ENCODE data around the gene ASB7.

DNA sequence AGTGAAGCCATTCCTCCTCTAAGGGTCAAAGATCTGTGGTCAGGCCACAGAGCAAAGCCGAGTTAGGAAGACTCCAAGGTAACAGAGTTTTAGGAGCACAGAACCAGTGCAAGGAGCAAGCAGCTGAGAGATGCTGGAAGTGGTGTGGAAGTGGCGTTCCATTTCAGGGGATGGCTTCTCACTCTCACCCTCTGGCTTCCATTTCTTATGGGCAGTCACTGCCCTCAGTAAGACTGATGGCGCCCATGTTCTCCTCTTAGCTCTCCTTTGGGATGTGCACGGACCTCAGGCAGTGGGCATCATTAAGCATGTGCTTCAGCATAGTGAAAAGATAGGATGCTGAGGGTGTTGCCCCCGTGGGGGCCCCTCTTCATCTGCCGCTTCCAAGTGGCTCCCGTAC lies 90.3 kb downstream of the ASB7 start:
- TF ChIP-seq POLR2A (IDR thresholded peaks at IDR 0.05): no peak
- TF ChIP-seq, protein P1, sequence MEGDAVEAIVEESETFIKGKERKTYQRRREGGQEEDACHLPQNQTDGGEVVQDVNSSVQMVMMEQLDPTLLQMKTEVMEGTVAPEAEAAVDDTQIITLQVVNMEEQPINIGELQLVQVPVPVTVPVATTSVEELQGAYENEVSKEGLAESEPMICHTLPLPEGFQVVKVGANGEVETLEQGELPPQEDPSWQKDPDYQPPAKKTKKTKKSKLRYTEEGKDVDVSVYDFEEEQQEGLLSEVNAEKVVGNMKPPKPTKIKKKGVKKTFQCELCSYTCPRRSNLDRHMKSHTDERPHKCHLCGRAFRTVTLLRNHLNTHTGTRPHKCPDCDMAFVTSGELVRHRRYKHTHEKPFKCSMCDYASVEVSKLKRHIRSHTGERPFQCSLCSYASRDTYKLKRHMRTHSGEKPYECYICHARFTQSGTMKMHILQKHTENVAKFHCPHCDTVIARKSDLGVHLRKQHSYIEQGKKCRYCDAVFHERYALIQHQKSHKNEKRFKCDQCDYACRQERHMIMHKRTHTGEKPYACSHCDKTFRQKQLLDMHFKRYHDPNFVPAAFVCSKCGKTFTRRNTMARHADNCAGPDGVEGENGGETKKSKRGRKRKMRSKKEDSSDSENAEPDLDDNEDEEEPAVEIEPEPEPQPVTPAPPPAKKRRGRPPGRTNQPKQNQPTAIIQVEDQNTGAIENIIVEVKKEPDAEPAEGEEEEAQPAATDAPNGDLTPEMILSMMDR (IDR thresholded peaks at IDR 0.05): no peak

Data from lower leg skin (tissue), 3 donors.